ENCODE measurements around the gene OXT.
"Not testable (repeated sequence)": the region's sequence is repeated elsewhere in the genome, so short reads cannot be mapped to it uniquely, and the experiment has no call there.

OXT gene
- long read RNA-seq = 0 reads

GRCh38 chr20:3071610-3072529 is at the start of gene OXT:
Gene OXT, plus strand, starts transcription at chr20:3071620. Its CDS starts 36 bp downstream, at chr20:3071656.
- H3K27ac ChIP-seq (replicated peaks) = no peak within 1 kb of the TSS
- TF ChIP-seq GABPA (IDR thresholded peaks at IDR 0.05; ENCODE audit: low read depth) (no peak), REST (IDR thresholded peaks at IDR 0.05; ENCODE audit: insufficient replicate concordance, low read depth) (no peak), CTCF (IDR thresholded peaks at IDR 0.05; ENCODE audit: insufficient read depth, low read length) (no peak), POLR2AphosphoS5 (IDR thresholded peaks at IDR 0.05; ENCODE audit: low read depth) (no peak), SPI1 (IDR thresholded peaks at IDR 0.05; ENCODE audit: borderline replicate concordance, low read depth) (no peak)
- no peak for DNase-seq (ENCODE audit: low read depth in 1 of 2, low spot score in 1 of 2)
- H3K4me3 ChIP-seq (replicated peaks; ENCODE audit: insufficient read depth, low read length) = no peak within 1 kb of the TSS
- H3K27me3 ChIP-seq (ENCODE audit: insufficient read depth, poor library complexity, severe bottlenecking) = peaks cover 2% of the 10 kb centered on the region

GRCh38 chr20:3021777-3022176 is 49.6 kb upstream of the OXT start:
- no peak for DNase-seq (ENCODE audit: low read depth in 1 of 2, low spot score in 1 of 2)

GRCh38 chr20:3022559-3023490 is 48.6 kb upstream of the OXT start:
- DNase-seq (ENCODE audit: low read depth in 1 of 2, low spot score in 1 of 2); H3K27ac ChIP-seq (replicated peaks); H3K4me3 ChIP-seq (replicated peaks; ENCODE audit: insufficient read depth, low read length); H3K27me3 ChIP-seq (ENCODE audit: insufficient read depth, poor library complexity, severe bottlenecking): not testable (repeated sequence)

More at GRCh38 chr20:3021777-3022176, 49.6 kb upstream of the OXT start:
- Histone ChIP-seq H3K4me3 (replicated peaks; ENCODE audit: insufficient read depth, low read length) (no peak overlapping the region), H3K27ac (replicated peaks) (no peak overlapping the region), H3K27me3 (ENCODE audit: insufficient read depth, poor library complexity, severe bottlenecking) (no peaks in the 10 kb centered on the region)
- TF ChIP-seq REST (IDR thresholded peaks at IDR 0.05; ENCODE audit: insufficient replicate concordance, low read depth) = no peak
- TF ChIP-seq GABPA (IDR thresholded peaks at IDR 0.05; ENCODE audit: low read depth) = no peak
- TF ChIP-seq CTCF (IDR thresholded peaks at IDR 0.05; ENCODE audit: insufficient read depth, low read length) = no peak
- TF ChIP-seq POLR2AphosphoS5 (IDR thresholded peaks at IDR 0.05; ENCODE audit: low read depth) = no peak
- no peak for TF ChIP-seq SPI1 (IDR thresholded peaks at IDR 0.05; ENCODE audit: borderline replicate concordance, low read depth)

- Histone ChIP-seq H3K27ac (replicated peaks) (no peak overlapping the region), H3K4me3 (replicated peaks; ENCODE audit: insufficient read depth, low read length) (no peak overlapping the region), H3K27me3 (ENCODE audit: insufficient read depth, poor library complexity, severe bottlenecking) (no peaks in the 10 kb centered on the region)
- no peak for DNase-seq (ENCODE audit: low read depth in 1 of 2, low spot score in 1 of 2)
- TF ChIP-seq CTCF (IDR thresholded peaks at IDR 0.05; ENCODE audit: insufficient read depth, low read length) (no peak), POLR2AphosphoS5 (IDR thresholded peaks at IDR 0.05; ENCODE audit: low read depth) (no peak), SPI1 (IDR thresholded peaks at IDR 0.05; ENCODE audit: borderline replicate concordance, low read depth) (no peak), REST (IDR thresholded peaks at IDR 0.05; ENCODE audit: insufficient replicate concordance, low read depth) (no peak), GABPA (IDR thresholded peaks at IDR 0.05; ENCODE audit: low read depth) (no peak)
Measured at GRCh38 chr20:3027987-3028386, 43.4 kb upstream of the OXT start.
